Fibroblast of skin of left quadriceps (primary cell): ENCODE results near the gene ABI1.
"Not testable (repeated sequence)": the region's sequence is repeated elsewhere in the genome, so short reads cannot be mapped to it uniquely, and the experiment has no call there.

ENCODE experiments used
- DNase-seq, 2 experiments: peaks; one replicate each; pipeline ENCODE4 v3.0.0-alpha.2; 2013; ENCODE audit warnings: low read depth in 2 of 2

Gene ABI1

DNA sequence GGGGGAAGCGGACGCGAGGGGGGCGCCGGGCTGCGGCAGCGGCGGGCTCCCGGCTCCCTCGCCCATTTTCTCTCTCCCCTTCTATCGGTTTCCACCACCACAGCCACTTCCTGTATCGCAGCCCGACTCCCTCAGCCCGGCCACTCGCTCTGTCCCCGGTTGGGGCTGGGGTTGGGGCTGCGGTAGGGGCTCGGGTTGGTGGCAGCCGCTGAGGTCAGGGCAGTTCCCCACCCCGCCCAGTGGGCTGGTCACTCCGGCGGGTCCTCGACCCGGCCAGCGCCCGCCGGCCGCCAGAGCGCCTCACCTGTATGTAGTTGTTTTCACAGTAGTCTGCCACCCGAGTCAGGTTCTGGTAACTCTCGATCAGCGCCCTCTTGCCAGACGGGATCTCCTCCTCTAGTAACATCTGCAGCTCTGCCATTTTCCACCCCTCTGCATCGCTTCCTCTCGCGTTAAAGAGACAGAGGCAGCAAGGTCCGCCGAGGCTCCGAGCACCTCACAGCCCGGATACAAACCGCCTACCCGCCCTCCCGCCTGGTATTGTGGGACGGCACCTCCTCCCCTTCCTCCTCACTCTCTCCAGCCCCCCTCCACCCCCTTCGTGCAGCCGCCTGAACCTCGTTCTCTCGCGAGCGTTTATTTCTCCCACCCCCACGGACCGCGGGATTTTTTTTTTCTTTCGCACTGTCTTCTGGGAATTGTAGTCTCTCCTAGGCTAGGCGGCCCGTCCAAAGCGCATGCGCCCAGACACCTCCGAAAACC lies at the start of gene ABI1:
Gene ABI1, minus strand, starts transcription at position 516 of the 762 bp plus-strand sequence. Its CDS starts 95 bp downstream, at position 421.
- DNase-seq: peak; percentile 99

GRCh38 chr10:26909753-26910152 lies 49.0 kb upstream of the ABI1 start:
- DNase-seq: no peak

DNA sequence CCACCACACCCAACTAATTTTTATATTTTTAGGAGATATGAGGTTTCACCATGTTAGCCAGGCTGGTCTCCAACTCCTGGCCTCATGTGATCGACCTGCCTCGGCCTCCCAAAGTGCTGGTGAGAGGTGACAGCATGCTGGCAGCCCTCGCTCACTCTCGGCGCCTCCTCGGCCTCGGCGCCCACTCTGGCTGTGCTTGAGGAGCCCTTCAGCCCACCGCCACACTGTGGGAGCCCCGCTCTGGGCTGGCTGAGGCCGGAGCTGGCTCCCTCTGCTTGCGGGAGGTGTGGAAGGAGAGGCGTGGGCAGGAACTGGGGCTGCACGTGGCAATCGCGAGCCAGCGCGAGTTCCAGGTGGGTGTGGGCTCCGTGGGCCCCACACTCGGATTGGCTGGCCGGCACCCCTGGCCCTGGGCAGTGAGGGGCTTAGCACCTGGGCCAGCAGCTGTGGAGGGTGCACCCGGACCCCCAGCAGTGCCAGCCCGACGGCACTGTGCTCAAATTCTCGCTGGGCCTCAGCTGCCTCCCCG lies 44.6 kb upstream of the ABI1 start:
- DNase-seq: not testable (repeated sequence)

GRCh38 chr10:26903431-26904217 lies 42.9 kb upstream of the ABI1 start:
- no peak for DNase-seq

DNA sequence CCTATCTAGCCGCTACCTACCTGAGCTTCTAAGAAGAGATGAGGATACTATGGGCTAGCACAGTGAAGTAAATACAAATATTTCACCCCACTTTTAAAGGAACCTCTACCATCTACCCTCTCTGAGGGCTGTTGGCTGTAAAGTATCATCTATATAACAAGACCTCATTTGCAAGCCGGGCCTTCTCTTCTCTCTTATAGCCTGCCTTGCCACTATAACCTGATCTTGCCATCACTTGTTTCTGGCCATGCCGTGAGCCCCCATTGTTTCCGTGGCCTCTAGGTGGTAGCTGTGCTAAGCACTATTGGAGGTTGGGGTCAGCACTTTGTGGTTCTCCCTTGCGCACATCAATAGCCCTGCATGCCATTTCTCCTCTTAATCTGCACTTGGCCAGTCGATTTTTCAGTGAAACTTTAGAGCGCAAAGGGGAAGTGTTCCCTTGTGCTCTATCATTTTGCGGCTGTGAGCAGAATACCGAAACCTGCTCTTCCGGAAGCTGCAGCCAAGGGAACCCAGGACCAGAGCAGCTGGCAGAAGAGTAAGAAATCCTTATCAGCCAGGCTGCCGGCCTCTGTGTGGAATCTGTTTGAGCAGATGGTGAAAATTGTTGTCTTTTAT lies 31.7 kb upstream of the ABI1 start:
- not testable (repeated sequence) for DNase-seq

DNA sequence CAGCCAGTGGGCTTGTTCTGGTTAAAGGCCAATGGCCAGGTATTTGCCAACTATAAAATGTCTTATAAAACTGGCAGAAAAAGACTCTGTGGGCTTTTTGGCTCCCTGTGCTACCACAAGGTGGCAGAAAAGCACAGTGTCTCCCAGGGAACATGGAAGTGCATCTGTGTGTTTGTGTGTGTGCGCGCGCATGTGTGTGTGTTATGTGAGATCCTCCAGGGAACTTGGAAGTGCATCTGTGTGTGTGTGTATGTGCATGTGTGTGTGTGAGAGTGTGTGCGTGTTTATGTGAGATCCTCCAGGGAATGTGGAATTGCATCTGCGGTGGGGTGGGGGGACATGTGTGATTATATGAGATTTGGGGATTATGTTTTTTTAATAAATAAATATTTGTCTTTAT lies 30.2 kb upstream of the ABI1 start:
- peak; percentile 21 to 28 for DNase-seq

DNA sequence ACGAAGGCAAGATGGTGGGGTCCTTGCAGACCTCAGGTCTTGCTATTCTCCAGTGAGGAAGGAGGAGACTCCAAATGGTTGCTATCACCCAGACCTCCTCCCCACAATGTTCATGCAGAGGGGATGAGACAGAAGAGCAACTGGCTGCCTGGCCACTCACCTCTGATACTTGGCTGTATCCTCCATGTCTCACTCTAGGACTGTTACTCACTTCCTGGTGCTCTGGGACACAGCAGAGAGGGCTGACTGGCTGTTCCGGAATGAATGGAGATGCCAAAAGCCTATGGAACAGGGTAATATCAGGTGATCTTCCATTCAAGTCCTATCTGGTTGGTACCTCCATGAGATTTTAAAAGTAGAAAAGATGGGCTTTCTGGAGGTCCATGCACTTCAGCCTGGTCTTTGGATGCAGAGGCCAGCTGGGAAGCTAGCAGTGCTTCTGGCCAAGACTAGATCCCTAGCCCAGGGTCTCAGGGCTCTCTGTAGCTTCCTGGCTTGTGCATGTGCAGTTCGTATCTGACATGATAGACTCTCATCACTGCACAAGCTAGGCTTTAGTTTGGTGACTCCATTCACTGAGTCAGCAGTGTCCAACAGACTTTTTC lies 27.0 kb upstream of the ABI1 start:
- no peak for DNase-seq

DNA sequence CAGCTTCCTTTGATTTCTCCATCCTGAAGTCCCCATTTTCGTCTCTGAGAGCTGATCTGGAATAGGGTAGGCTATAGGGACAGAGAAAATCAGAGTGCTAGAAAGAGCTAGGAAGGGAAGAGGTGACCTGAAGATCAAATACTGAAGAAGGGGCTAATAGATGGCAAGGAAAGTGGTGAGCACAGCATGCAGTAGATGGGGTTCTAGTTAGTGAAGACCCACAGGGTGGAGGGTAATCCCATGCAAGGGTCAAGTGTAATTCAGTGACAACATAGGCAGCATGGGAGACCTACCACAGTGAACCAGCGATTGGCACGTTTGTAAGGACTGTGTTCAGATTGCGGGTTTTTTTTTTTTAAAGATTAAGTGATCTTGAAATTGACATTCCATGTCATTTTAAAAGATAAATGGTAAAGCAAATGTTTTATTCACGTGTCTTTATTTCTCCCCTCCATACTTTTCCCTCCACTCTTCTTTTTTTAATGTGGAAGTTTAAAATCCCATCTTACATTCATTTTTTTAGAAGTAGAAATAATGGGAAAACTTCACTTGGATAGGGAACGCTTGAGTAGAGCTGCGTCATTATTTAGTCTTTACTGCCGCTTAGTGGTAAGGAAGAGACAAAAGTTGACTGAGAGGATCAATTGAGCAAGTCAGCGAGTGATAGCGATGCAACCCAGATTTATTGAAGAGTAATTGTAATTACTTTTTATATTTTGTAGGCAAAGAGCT lies 21.0 kb upstream of the ABI1 start:
- peak in 1 of 2 experiments; percentile 45 for DNase-seq

DNA sequence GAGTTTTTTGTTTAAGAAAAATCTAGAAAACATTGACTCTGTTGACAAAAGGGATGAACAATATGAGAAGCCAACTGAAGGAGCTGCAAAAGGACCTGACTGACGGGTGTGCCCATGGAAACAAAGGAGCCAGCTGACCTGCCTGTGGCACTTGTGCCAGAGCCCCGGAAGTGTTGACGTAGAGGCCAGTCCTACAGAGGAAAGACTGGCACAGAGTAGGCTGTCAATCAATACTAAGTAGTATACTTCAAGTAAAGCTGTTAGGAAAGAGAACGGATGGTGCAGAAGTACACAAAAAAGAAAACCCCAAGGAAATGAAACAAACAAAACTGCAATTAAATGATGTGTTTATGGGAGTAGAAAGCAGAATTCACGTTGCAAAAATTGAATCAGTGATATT lies 19.0 kb upstream of the ABI1 start:
- no peak for DNase-seq

DNA sequence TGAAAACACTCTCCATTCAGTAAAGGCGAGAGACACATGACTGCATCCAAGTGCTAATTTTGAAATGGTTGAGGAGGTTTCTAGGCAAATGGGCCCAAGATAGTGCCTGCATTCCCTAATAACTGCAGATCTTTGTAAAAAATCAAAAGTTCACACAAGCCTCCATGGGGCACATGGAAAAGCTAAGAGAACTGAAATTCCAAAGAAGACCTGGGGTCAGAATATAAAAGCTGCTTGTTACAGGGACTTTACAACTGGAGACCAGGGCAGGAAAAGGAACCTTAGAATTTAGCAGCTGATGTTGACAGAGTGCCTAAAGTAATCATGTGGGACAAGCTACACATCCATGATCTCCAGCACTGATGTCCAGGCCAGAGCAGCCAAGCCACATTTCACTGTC lies 10.0 kb upstream of the ABI1 start:
- no peak for DNase-seq

GRCh38 chr10:26869528-26869927 lies 8.8 kb upstream of the ABI1 start:
- DNase-seq: no peak

- DNase-seq: no peak
Observed at GRCh38 chr10:26863351-26864076, 2.8 kb upstream of the ABI1 start.

GRCh38 chr10:26861205-26861998 lies 644 bp upstream of the ABI1 start:
- no peak for DNase-seq

DNA sequence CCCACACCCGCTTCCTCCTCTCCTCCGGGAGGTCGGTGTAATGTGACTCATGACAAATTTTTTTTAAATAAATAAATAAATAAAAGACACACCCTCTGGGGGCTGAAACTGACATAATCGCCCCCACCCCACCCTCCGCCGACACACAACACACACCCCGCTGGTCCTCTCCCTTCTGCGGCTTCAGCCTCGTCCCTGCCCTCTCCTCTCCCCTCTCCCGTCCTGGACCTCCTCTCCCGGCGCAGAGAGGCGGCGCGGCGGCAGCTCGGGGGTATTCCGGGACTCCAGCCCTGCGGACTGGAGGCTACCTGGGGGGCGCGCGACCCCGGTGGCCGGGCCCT lies 686 bp downstream of the ABI1 start:
- DNase-seq: peak; percentile 35 to 46

DNA sequence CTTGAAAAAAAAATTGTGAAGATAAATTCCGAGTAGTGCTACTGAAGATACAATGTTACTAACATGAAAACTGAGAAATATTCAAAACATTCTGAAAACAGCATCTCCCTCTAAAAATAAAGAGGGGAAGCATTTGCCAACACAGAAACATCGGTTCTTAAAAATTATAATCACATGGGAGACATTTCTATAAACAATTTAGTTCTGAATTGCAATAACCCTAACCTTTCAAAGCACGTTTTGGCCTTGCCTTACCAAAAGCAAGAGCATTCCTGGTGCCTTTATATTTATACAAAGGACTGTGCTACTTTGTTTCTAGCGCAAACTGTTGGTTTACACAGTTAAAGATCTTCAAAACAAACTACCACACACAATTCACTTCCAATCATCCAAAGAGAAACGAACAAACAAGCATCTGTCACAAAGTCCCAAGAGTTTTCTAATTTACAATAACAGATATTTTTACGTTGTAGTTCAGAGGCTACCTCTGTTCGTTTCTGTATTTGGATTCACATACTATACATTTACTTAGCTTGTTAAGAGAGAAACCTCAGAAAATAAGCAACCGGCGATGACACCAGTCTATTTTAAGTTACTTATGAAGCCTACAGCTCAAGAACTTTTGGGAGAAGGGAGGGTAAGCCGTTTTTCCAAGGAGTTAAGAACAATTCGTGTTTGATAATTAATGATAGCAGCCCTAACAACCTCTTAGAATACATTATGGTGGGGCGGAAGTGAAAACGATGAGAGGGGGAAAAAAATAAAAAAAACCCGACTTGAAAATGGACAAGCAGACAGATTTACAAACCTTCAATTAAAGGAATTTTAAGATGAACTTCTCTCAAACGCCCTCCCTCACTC lies 1.3 kb downstream of the ABI1 start:
- no peak for DNase-seq

DNA sequence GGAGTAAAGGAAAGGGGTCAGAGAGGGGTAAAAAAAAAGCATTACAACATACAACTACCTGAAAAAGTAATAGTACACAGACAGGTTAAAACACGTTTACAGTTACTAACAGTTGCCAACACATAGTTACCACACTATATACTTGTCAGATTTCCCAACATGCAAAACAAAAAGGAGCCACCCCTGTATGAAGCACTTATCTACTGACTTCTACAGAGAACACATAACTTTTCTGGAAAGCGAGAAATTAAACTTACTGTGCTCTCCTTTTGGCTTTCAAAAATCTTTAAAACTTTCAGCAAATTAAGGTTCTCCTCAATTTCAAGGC lies 2.1 kb downstream of the ABI1 start:
- DNase-seq: no peak

DNA sequence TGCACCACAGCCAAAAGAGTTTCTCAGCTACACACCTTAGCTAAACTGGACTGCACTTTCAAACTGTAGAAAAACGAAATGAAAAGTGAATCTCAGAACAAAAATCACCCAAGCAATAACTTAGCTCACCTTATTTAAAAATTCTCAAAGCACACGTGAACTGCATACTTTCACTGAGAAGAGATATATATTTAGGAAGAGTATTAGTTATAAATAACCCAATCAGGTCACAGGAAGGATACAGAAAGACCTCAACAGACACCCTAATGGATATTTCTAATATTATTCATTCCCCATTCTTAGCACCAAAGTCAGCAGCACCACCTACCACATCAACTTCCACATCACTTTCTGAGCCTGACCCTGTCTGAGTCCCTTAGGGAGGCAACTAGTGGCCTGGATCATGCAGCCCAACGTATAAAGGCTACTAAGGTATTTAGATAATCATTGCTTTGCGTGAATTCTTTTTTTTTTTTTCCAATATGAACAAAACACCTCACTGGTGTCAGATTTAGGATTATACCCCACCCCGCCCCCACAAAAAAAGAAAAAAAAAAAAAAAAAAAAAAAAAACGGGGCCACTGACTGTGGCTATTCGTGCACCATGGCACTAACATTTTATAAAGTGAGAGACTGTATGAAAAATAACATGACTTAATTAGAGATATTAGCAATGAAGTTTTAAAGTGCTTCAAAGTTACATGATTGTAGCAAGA lies 2.6 kb downstream of the ABI1 start:
- DNase-seq: no peak

GRCh38 chr10:26857553-26857952 lies 3.2 kb downstream of the ABI1 start:
- not testable (repeated sequence) for DNase-seq
